ENCODE data around the gene HIVEP3.

DNA sequence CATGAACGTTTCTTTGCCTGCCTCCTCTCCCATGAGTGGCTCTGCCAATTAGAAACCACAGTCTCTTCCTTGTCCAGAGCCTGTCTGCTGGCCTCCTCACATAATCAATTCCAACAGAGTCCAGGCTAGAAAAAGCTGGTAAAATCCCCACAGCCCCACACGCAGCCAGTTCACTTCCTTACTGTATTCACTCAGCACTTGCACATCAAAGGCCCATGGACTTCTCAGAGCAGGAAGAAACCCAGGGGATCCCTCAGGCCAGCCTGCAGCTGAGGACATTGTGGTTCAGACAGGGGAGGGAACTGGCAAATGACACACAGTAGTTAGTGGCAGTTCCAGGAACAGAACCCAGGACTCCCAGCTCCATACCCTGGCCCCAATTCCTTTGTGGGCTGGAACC is 262.7 kb downstream of the HIVEP3 start:
- TF ChIP-seq, protein P1, sequence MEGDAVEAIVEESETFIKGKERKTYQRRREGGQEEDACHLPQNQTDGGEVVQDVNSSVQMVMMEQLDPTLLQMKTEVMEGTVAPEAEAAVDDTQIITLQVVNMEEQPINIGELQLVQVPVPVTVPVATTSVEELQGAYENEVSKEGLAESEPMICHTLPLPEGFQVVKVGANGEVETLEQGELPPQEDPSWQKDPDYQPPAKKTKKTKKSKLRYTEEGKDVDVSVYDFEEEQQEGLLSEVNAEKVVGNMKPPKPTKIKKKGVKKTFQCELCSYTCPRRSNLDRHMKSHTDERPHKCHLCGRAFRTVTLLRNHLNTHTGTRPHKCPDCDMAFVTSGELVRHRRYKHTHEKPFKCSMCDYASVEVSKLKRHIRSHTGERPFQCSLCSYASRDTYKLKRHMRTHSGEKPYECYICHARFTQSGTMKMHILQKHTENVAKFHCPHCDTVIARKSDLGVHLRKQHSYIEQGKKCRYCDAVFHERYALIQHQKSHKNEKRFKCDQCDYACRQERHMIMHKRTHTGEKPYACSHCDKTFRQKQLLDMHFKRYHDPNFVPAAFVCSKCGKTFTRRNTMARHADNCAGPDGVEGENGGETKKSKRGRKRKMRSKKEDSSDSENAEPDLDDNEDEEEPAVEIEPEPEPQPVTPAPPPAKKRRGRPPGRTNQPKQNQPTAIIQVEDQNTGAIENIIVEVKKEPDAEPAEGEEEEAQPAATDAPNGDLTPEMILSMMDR (CRISPR knock-in tag; IDR thresholded peaks at IDR 0.05) = no peak
- TF ChIP-seq, protein P2, sequence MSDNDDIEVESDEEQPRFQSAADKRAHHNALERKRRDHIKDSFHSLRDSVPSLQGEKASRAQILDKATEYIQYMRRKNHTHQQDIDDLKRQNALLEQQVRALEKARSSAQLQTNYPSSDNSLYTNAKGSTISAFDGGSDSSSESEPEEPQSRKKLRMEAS (IDR thresholded peaks at IDR 0.05) = no peak
- TF ChIP-seq, protein P3, sequence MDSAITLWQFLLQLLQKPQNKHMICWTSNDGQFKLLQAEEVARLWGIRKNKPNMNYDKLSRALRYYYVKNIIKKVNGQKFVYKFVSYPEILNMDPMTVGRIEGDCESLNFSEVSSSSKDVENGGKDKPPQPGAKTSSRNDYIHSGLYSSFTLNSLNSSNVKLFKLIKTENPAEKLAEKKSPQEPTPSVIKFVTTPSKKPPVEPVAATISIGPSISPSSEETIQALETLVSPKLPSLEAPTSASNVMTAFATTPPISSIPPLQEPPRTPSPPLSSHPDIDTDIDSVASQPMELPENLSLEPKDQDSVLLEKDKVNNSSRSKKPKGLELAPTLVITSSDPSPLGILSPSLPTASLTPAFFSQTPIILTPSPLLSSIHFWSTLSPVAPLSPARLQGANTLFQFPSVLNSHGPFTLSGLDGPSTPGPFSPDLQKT (CRISPR knock-in tag; IDR thresholded peaks at IDR 0.05; ENCODE audit: borderline replicate concordance) = no peak
- TF ChIP-seq ESRRA (CRISPR knock-in tag; IDR thresholded peaks at IDR 0.05; ENCODE audit: low read depth) (no peak), EP300 (IDR thresholded peaks at IDR 0.05; ENCODE audit: low read depth in 2 of 2, low read length in 2 of 2) (no peak), EP300 (CRISPR knock-in tag; IDR thresholded peaks at IDR 0.05; ENCODE audit: borderline replicate concordance) (no peak), ATAD3A (CRISPR knock-in tag; IDR thresholded peaks at IDR 0.05) (no peak)

Data from HepG2 (cell line).